NOMO-1 treated with DMSO at 0.1 percent for 48 hours (cell line): ENCODE results near the gene CHRNA1.
"Not testable (repeated sequence)": the region's sequence is repeated elsewhere in the genome, so short reads cannot be mapped to it uniquely, and the experiment has no call there.

ENCODE experiments used
- DNase-seq: peaks from one replicate; lab custom pipeline; 2025; ENCODE audit not compliant: unreplicated experiment; lab: John Stamatoyannopoulos, UW

The CHRNA1 gene

DNA sequence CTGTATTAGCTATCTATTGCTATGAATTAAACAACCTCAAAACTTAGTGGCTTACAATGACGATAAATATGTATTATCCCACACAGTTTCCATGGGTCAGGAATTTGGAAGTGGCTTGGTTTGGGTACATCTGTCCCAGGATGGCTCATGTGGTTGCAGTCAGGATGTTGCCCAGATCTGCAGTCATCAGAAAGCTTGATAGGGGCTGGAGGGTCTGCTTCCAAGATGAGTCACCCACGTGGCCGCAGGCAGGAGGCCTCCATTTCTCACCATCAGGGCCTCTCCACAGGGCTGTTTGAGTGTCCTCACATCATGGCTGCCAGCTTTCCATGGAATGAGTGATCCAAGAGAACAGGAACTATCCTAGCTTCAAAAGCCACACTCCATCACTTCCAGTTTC, 46.4 kb downstream of the CHRNA1 start:
- no peak for DNase-seq

DNA sequence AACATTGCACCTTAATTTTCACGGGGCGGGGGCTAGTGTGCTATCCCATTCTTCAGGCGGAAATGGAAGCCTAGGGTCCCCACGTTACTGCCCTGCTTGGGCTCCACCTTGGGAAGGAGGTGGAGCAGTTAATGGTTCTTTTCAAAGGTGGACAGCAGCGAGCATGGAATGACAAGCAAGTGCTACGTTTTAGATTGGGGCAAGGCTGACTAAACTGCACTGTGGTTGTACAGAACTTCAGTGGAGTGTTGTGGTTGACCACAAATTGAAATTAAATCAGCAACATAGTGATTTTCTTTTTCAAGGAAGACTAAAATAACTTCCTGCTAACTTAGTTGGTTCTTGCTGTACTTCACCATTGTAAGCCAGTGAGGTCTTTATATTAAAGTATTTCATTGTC, 47.0 kb downstream of the CHRNA1 start:
- DNase-seq, result peak; percentile 86

DNA sequence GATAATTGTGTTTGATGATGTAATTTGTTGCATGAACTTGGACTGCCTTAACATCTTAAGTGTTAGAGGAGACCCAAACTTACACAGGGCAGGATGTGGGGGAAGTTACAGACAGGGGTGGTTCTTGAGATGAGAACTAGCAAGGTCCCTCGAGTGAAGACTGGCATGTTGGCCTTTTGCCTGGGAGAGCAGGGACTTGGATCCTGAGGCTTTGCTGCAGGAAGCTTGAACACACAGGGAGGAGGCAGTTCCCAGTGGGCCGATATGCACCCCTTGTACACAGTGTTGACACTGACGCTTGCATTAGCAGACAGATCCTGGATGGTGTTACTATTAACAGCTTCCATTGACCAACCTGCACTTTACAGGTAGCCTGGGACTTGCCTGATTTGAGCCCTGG, 47.5 kb downstream of the CHRNA1 start:
- no peak for DNase-seq

DNA sequence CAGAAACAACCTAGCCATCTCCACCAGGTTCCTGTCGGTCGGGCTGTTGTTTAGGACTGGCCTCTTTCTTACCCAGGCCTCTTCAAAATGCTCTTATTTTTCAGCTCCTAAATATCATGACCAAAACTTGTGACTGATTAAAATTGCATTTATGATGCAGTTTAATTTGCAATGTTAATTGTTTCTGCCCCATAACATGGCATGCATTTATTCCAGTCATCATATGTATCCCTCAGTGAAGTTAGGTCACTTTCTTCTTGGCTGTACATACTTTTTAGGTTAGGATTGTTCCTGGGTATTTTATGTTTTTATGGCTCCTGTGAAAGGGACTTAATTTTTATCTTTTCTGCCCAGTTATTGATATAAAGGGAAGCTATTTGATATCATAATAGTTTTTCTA, 50.6 kb downstream of the CHRNA1 start:
- DNase-seq, result no peak

DNA sequence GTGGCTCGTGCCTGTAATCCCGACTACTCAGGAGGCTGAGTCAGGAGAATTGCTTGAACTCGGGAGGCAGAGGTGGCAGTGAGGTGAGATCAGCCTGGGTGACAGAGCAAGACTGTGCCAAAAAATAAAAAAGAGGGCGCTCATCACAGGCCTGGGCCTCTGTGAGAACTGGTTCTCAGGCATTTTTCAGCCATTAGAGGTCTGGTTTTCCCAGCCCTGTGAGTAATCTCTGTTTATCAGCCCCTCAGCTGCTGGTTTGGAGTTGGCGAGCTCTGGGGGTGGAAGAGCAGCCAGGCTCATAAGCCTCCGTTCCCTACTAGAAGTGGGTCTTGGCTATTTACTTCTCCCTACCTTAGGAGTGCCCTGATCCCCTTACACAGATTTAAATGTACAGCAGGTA, 53.1 kb downstream of the CHRNA1 start:
- DNase-seq, result no peak

DNA sequence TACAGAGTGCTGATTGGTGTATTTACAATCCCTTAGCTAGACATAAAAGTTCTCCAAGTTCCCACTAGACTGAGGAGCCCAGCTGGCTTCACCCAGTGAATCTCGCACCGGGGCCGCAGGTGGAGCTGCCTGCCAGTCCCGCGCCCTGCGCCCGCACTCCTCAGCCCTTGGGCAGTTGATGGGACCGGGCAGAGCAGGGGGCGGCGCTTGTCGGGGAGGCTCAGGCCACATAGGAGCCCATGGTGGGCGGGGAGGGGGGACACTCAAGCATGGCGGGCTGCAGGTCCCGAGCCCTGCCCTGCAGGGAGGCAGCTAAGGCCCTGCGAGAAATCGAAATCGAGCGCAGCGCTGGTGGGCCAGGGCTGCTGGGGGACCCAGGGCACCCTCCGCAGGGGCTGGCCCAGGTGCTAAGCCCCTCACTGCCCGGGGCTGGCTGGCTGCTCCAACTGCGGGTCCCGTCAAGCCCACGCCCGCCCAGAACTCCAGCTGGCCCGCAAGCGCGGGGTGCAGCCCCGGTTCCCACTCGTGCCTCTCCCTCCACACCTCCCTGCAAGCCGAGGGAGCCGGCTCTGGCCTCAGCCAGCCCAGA, 54.8 kb downstream of the CHRNA1 start:
- not testable (repeated sequence) for DNase-seq

DNA sequence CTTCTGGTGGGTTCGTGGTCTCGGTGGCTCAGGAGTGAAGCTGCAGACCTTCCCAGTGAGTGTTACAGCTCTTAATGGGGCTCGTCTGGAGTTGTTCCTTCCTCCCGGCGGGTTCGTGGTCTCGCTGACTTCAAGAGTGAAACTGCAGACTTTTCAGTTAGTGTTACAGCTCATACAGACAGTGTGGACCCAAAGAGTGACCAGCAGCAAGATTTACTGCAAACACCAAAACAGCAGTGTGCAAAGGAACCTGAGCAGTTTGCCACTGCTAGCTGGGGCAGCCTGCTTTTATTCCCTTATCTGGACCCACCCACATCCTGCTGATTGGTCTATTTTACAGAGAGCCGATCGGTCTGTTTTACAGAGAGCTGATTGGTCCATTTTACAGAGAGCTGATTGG, 55.6 kb downstream of the CHRNA1 start:
- DNase-seq, result no peak

DNA sequence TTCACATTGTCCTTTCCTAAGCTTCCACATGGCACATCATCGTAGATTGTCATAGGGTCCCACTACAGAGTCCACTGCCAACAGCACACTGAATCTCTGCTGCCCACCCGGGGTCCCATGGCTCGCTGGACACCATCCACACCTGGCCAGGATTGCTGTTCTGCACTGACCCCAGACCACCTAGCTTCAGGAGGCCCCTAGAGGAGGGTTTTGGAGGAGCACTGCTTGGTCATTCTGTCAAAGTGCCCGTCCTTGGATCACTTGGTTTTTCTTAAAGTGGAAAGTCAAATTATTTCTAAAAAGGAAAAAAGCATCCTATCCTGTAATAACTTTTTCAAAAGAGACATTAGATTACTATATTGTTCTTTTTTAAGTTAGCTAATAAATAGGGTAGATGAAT, 59.0 kb downstream of the CHRNA1 start:
- no peak for DNase-seq

DNA sequence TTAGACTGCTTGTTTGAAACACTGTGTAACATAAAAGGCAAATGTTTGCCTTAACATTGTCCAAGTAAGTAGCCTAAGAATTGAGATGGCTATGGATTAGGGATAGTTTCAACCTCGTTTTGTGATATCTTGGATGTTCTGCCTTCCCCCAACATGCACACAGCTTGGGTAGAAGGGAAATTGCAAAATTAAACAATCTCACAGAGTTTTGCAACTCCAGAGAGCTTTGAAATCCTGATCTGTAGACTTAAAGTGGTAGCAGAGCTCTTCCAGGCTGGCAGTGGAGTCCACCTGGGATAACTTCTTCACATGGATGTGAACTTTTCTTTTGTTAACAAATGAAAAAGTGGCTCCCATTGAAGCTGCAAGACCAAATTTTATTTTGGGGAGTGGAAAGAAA, 59.6 kb downstream of the CHRNA1 start:
- DNase-seq, result peak; percentile 77

DNA sequence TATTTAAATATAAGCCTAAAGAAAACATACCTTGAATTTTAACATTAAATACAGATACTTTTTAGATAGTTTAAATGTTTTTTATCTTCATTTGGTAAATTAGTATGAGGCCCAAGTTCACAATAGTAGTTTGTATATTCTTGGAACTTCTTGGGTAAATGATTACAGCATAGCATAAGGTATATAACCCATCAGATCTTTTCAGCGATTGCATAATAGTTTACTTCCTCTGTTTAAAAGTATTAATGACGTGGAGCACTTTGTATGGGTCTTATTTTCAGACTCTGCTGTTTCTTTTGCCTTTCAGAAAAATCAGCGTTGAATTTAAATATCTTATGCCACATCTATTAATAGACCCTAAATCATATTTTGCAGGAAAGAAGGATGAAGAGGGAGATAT, 60.2 kb downstream of the CHRNA1 start:
- DNase-seq, result peak; percentile 75

DNA sequence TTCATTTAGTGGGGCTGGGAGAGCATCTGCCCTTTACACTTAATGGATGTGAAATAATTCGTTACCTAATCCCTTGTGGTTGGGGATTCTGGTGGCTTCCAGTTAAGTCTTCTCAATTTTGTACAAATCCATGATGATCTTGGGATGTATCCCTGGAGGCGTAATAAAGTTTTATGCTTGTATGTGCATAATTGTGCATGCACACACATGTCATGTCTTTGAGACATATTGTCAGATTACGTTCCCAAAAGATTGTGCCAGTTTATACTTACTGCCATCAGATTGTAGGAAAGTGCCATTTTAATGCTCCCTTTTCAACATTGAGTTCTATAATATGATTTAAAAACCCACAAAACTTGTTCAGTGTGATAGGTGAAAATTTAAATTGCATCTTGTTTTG, 60.8 kb downstream of the CHRNA1 start:
- DNase-seq, result no peak

DNA sequence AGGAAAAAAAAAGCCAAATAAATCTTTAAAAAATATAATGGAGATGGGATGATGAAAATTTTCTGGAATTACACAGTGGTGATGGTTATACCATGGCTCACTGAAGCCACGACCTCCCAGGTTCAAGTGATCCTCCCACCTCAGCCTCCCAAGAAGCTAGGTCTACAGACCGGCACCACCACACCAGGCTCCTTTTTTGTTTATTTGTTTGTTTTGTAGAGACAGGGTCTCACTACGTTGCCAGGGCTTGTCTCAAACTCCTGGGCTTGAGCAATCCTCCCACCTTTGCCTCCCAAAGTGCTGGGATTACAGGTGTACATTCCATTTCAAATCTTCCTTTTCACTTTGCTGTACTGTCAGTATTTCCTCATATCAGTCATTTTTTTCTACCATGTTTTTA, 61.7 kb downstream of the CHRNA1 start:
- no peak for DNase-seq

DNA sequence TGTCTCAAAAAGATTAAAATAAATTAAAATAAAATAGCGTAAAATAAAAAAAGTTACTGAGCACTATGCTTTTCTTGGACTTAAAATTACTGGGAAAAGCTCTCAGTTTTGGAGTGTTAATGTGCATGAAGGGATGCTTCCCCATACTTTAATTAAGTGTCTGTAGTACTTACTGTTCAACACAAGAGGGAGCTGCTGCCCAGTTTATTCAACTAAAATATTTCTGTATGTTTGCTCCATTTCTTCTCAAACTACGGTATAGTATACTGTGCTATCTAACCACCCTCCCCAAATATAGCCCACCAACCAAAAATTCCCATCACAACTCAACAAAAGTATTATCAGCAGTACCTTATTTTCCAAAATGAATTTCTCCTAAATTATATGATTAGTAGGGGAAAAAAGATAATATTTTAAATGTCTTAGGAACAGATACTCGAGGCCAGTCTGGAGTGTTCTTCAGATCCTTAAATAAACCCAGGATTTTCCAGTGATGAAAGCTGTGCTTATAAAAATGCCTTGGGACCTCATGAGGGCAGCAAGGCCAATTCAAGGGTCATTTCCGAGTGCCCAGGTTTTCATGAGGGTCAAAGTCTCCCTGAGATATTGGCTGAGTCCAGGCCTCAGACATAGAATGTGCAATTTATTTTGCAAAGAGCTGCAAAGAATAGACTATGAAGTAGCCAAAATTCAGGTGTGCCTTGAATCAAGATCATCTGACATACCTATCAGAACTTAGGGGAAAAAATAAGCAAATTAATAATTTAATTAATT, 64.1 kb downstream of the CHRNA1 start:
- peak; percentile 71 for DNase-seq
